ENCODE measurements around the gene AIFM1.

GRCh38 chrX:130119312-130119898 lies 46.2 kb downstream of the AIFM1 start:
- TF ChIP-seq CTCF (IDR thresholded peaks at IDR 0.05; ENCODE audit: low read depth, low read length): no peak
- TF ChIP-seq POLR2A (IDR thresholded peaks at IDR 0.05; ENCODE audit: extremely low read depth, insufficient read length): no peak
- no peak for TF ChIP-seq MAX (IDR thresholded peaks at IDR 0.05; ENCODE audit: low read depth, low read length)
